ENCODE results near the gene XCR1.

The XCR1 gene

DNA sequence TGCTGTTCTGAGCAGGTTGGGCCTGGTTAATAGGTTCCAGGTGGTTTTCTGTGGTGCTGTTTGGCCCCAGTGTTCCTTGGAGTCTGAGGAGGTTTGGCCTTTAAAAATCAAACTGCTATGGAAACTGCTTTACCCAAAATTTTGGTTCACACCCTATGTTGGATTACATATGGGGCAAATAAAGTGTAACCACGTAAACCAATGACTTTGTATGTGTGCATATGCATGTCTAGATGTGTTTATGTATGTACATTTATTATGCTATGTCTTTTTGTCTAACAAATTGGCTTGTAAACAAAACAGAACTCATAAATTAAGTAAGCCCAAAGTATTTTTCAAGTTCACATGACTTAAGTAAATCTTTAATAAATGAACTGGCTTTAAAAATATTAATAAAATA, 8.9 kb upstream of the XCR1 start:
- no peak for TF ChIP-seq Cebpa-rat (IDR thresholded peaks at IDR 0.05)
- Histone ChIP-seq H3K36me3 (peaks cover 0 to 7% (median 0%) of the 10 kb centered on the region in 11 experiments; a peak in 1 of 22 replicates), H3K9me3 (replicated peaks in 1 of 11) (peaks cover 14 to 19% (median 16%) of the 10 kb centered on the region in 11 experiments), H3K4me2 (no peak overlapping the region), H3K4me3 (no peak overlapping the region), H3K27me3 (no peaks in the 10 kb centered on the region), H4K20me1 (no peaks in the 10 kb centered on the region), H3K4me1 (no peaks in the 10 kb centered on the region), H3K27ac (no peak overlapping the region), H3K9ac (no peak overlapping the region)

DNA sequence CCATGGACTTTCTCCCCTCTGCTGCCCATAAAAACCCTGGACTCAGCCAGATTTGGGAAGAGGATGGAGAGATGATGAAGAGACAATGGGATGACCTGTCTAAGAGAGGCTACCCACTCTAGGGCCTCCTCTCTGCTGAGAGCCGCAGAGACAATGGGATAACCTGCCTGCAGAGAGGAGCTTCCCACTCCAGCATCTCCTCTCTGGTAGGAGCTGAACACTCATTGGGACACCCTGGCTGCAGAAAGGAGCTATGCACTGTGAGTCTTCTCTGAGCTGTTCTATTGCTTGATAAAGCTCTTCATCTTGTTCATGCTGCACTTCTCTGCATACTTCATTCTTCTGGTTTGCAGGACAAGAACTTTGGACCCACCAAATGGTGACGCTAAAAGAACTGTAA, 4.5 kb upstream of the XCR1 start:
- H3K9me3 ChIP-seq (replicated peaks in 1 of 11): peaks cover 40 to 54% (median 48%) of the 10 kb centered on the region in 11 experiments
- no peak overlapping the region for H3K27ac ChIP-seq
- no peaks in the 10 kb centered on the region for H4K20me1 ChIP-seq
- no peak overlapping the region for H3K4me2 ChIP-seq
- 0 out of 20 replicates have a peak overlapping the region, but pooled peaks of 1 of the 10 experiments have one; percentile 38 for H3K4me3 ChIP-seq
- no peak for TF ChIP-seq Cebpa-rat (IDR thresholded peaks at IDR 0.05)
- peaks cover 0 to 15% (median 0%) of the 10 kb centered on the region in 11 experiments; a peak in 1 of 22 replicates for H3K36me3 ChIP-seq
- H3K27me3 ChIP-seq: no peaks in the 10 kb centered on the region
- H3K4me1 ChIP-seq: peaks cover 0 to 23% (median 8%) of the 10 kb centered on the region in 10 experiments; a peak in 10 of 20 replicates
- no peak overlapping the region for H3K9ac ChIP-seq

DNA sequence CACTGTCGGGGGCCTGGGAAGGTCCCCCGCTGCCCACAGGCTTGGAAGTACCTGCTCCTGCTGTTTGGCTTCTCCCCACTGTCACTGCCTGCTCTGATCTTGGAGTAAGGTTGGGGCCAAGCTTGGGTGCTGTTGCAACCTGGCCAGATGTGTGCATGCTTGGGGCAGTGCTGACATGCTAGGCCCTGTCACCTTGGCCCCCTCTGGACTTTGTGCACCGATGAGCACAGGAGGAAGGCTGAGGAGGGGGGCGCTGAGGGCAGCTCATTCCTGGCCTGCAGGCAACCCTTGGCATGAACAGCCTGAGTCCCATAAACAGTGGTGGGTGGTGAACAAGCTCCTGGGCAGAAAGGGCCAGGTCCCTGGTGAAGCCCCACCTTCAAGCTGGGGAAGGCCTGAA, 4.0 kb upstream of the XCR1 start:
- TF ChIP-seq Cebpa-rat (IDR thresholded peaks at IDR 0.05): no peak; a peak in 1 of 22 replicates
- Histone ChIP-seq H3K36me3 (peaks cover 0 to 15% (median 0%) of the 10 kb centered on the region in 11 experiments; a peak in 1 of 22 replicates), H3K27me3 (no peaks in the 10 kb centered on the region), H3K9ac (no peak overlapping the region), H4K20me1 (no peaks in the 10 kb centered on the region), H3K4me2 (no peak overlapping the region; a peak in 1 of 22 replicates), H3K4me1 (peaks cover 0 to 23% (median 8%) of the 10 kb centered on the region in 10 experiments; a peak in 10 of 20 replicates), H3K4me3 (0 out of 20 replicates have a peak overlapping the region, but pooled peaks of 1 of the 10 experiments have one; percentile 38), H3K27ac (no peak overlapping the region), H3K9me3 (replicated peaks in 1 of 11) (peaks cover 43 to 57% (median 51%) of the 10 kb centered on the region in 11 experiments)

DNA sequence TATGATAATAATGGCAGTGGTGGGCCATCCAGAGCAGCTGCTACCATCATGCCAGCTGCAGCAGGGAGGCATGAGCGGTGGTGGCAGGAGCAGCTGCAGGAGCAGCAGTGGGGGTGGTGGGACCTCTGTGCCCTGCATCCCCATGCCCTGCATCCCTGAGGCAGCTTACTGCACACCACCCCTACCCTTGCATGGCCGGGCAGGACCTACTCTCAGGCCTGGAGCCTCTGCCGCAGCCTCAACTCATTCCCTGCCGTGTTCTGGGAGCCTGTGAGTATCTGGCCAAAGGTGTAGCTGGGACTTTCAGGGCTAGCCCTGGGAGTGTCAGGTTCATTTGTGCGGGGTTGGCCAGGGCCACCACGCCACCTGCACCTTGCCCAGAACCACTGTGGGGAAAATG, 3.3 kb upstream of the XCR1 start:
- no peak for TF ChIP-seq Cebpa-rat (IDR thresholded peaks at IDR 0.05)
- H3K4me2 ChIP-seq: peak overlapping the region in 5 of 11 experiments; percentile 21 to 79 (median 54); a peak in 7 of 22 replicates
- H3K27me3 ChIP-seq: no peaks in the 10 kb centered on the region
- H3K4me3 ChIP-seq: no peak overlapping the region
- peaks cover 0 to 23% (median 8%) of the 10 kb centered on the region in 10 experiments; a peak in 10 of 20 replicates for H3K4me1 ChIP-seq
- H3K36me3 ChIP-seq: peaks cover 0 to 15% (median 0%) of the 10 kb centered on the region in 11 experiments; a peak in 1 of 22 replicates
- H4K20me1 ChIP-seq: no peaks in the 10 kb centered on the region
- H3K9ac ChIP-seq: no peak overlapping the region
- H3K9me3 ChIP-seq (replicated peaks in 1 of 11): peaks cover 43 to 57% (median 51%) of the 10 kb centered on the region in 11 experiments
- no peak overlapping the region for H3K27ac ChIP-seq

DNA sequence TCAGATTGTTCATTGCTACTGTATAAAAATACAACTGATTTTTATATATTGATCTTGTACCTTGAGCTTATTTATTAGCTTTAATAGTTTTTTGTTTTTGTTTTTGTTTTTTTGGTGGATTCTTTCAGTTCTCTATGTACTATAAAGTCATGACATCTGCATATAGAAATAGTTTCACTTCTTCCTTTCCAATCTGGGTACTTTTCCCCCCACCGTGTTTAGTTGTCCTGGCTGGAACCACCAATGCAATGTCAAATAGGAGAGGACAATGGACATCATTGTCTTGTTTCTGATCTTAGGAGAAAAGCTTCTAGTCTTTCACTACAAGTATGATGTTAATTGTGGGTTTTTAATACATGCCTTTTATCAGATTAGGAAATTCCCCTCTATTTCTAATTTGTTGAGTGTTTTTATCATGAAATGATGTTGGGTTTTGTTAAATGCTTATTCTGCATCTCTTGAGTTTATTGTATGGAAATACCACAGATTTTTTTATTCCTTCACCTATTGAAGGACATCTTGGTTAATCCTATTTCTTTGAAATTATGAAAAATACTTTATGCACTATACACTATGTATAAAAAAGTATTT, 2.8 kb upstream of the XCR1 start:
- Histone ChIP-seq H3K27ac (peak overlapping the region in 1 of 11 experiments; percentile 54; a peak in 3 of 22 replicates), H3K27me3 (no peaks in the 10 kb centered on the region), H3K4me1 (peaks cover 0 to 23% (median 8%) of the 10 kb centered on the region in 10 experiments; a peak in 10 of 20 replicates), H4K20me1 (no peaks in the 10 kb centered on the region), H3K36me3 (peaks cover 0 to 15% (median 0%) of the 10 kb centered on the region in 11 experiments; a peak in 1 of 22 replicates), H3K4me3 (no peak overlapping the region), H3K9me3 (replicated peaks in 1 of 11) (peaks cover 43 to 57% (median 51%) of the 10 kb centered on the region in 11 experiments), H3K4me2 (peak overlapping the region in 4 of 11 experiments; percentile 17 to 79 (median 56); a peak in 6 of 22 replicates), H3K9ac (no peak overlapping the region)
- no peak for TF ChIP-seq Cebpa-rat (IDR thresholded peaks at IDR 0.05)

DNA sequence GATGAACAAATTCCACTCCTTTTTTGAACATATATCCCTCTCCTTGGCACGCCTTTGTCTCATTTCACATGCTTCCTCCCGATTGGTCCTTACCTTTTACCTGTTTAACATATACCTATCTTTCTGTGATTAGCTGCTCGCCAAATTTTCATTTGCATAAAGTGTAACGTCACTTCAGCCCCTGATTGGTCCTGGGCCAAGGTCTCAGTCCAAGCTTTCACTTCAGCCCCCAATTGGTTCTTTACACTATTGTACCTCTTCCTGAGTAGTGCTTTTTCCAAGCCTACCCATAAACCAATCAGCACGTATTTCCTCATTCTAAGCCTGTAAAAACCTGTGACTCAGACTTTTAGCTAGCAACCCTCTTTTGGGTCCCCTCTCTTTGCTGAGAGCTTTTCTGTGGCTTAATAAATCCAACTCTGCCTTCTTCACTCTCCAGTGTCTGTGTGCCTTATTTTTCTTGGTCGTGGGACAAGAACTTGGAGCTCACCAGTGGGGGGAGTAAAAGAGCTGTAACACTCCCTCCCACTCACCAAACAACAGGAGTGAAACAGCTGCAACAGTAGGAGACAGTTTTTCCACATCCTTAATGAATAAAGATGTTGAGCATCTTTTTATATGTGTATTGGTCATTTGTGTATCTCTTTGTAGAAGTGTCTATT, 584 bp upstream of the XCR1 start:
- TF ChIP-seq Cebpa-rat (IDR thresholded peaks at IDR 0.05): no peak
- H3K36me3 ChIP-seq: peaks cover 0 to 15% (median 0%) of the 10 kb centered on the region in 11 experiments; a peak in 1 of 22 replicates
- no peak overlapping the region for H3K4me3 ChIP-seq
- no peaks in the 10 kb centered on the region for H4K20me1 ChIP-seq
- no peaks in the 10 kb centered on the region for H3K27me3 ChIP-seq
- no peak overlapping the region for H3K4me2 ChIP-seq
- H3K9me3 ChIP-seq (replicated peaks in 1 of 11): peaks cover 43 to 57% (median 51%) of the 10 kb centered on the region in 11 experiments
- H3K4me1 ChIP-seq: peaks cover 0 to 23% (median 8%) of the 10 kb centered on the region in 10 experiments; a peak in 10 of 20 replicates
- H3K9ac ChIP-seq: no peak overlapping the region
- no peak overlapping the region for H3K27ac ChIP-seq

DNA sequence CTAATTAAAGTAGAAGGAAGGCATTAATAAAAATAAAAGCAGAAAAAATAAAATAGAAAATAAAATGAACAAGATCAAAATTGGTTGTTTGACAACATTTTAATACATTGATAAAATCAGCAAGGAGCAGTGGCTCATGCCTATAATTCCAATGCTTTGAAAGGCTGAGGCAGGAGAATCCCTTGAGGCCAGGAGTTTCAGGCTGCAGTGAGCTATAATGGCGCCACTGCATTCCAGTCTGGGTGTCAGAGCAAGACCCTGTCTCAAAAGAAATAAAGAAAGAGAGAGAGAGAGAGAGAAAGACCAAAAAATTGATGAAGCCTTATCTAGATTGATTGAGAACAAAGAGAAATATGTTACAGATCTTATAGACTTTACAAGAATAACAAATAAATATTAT, 2.1 kb downstream of the XCR1 start:
- TF ChIP-seq Cebpa-rat (IDR thresholded peaks at IDR 0.05): no peak
- no peak overlapping the region for H3K9ac ChIP-seq
- H3K4me1 ChIP-seq: peaks cover 0 to 16% (median 6%) of the 10 kb centered on the region in 10 experiments; a peak in 10 of 20 replicates

DNA sequence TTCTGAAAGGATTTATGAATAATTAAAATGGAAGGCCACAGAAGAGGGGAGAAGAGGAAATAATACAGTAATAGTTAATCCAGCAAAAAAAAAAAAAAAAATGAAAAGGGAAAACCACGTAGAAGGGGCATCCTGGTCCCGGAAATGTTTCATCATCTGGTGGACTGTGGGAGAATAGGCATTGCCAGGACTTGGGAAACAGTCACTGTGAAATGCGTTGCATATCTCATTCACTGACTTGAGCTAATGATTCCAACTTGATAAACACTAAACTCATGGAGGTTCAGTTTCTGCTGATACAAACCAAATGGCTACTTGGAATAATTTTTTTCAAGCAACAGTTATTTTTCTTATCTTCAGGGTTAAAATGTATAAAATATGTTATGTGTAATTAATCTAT, 3.2 kb downstream of the XCR1 start:
- Histone ChIP-seq H4K20me1 (no peaks in the 10 kb centered on the region), H3K9ac (no peak overlapping the region), H3K4me1 (peaks cover 0 to 15% (median under 1%) of the 10 kb centered on the region in 10 experiments; a peak in 10 of 20 replicates), H3K36me3 (peaks cover 0 to 7% (median 0%) of the 10 kb centered on the region in 11 experiments; a peak in 1 of 22 replicates), H3K27me3 (no peaks in the 10 kb centered on the region), H3K27ac (no peak overlapping the region), H3K4me2 (no peak overlapping the region), H3K4me3 (no peak overlapping the region), H3K9me3 (replicated peaks in 1 of 11) (peaks cover 25 to 47% (median 30%) of the 10 kb centered on the region in 11 experiments)
- TF ChIP-seq Cebpa-rat (IDR thresholded peaks at IDR 0.05): no peak

More for the DNA sequence above, 2.1 kb downstream of the XCR1 start:
- Histone ChIP-seq H3K4me2 (no peak overlapping the region), H4K20me1 (no peaks in the 10 kb centered on the region), H3K36me3 (peaks cover 0 to 7% (median 0%) of the 10 kb centered on the region in 11 experiments; a peak in 1 of 22 replicates), H3K4me3 (no peak overlapping the region), H3K27ac (no peak overlapping the region), H3K9me3 (replicated peaks in 1 of 11) (peaks cover 26 to 47% (median 33%) of the 10 kb centered on the region in 11 experiments), H3K27me3 (no peaks in the 10 kb centered on the region)

Measured in BLaER1 treated with 17β-estradiol and CSF1 and Interleukin-3, amounts not matched to agents 10 nM and 100 nM (cell line).